Nephron progenitor cell (in vitro differentiated cells): Measurements from ENCODE around the gene RAPGEF2.
"Not testable (repeated sequence)": the region's sequence is repeated elsewhere in the genome, so short reads cannot be mapped to it uniquely, and the experiment has no call there.

Experiments used
- DNase-seq: peaks from one replicate; pipeline ENCODE4 v3.0.0; 2021
- H3K27ac Mint-ChIP-seq: 2 replicates; pipeline ENCODE4 v1.8.0; 2021; ENCODE audit warnings: mild to moderate bottlenecking, moderate library complexity, mixed read lengths
- H3K27me3 Mint-ChIP-seq: 2 replicates; pipeline ENCODE4 v1.8.0; 2021; ENCODE audit warnings: mild to moderate bottlenecking, low read depth, mixed read lengths; ENCODE audit not compliant: poor library complexity
- H3K36me3 Mint-ChIP-seq: 2 replicates; pipeline ENCODE4 v1.8.0; 2021; ENCODE audit warnings: low read depth, mixed read lengths
- H3K4me1 Mint-ChIP-seq: 2 replicates; pipeline ENCODE4 v1.8.0; 2021; ENCODE audit warnings: mixed read lengths
- H3K4me3 Mint-ChIP-seq: 2 replicates; pipeline ENCODE4 v1.8.0; 2021; ENCODE audit warnings: mild to moderate bottlenecking, moderate library complexity, mixed read lengths
- H3K9me3 Mint-ChIP-seq: 2 replicates; pipeline ENCODE4 v1.8.0; 2021; ENCODE audit warnings: mild to moderate bottlenecking, moderate library complexity, mixed read lengths
- TF ChIP-seq, protein P1 (sequence below): fragments of 200-600 bp; sonication (generic); IDR thresholded peaks from 2 replicates; pipeline ENCODE4 v1.5.0; 2021; ENCODE audit warnings: antibody characterized with exemption

RAPGEF2 gene

DNA sequence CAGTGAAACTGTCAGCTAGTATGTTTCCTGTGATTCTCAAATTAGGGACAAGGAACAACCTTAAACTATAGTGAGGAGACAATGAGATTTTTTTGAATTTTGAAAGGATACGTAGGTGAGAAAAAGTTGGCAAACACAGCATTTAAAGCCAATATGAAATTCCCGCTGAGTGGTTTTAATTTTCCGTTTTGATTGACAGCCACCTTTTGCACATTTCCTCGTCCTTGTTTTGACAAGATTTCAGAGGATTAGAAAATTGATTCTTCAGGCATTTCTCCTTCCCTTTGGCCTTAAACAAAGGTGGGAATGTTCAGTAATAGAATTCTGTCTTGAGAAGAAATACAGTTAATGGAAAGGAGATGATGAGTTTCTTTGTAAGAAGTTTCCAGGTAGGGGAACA is 52.2 kb downstream of the RAPGEF2 start:
- TF ChIP-seq, protein P1, sequence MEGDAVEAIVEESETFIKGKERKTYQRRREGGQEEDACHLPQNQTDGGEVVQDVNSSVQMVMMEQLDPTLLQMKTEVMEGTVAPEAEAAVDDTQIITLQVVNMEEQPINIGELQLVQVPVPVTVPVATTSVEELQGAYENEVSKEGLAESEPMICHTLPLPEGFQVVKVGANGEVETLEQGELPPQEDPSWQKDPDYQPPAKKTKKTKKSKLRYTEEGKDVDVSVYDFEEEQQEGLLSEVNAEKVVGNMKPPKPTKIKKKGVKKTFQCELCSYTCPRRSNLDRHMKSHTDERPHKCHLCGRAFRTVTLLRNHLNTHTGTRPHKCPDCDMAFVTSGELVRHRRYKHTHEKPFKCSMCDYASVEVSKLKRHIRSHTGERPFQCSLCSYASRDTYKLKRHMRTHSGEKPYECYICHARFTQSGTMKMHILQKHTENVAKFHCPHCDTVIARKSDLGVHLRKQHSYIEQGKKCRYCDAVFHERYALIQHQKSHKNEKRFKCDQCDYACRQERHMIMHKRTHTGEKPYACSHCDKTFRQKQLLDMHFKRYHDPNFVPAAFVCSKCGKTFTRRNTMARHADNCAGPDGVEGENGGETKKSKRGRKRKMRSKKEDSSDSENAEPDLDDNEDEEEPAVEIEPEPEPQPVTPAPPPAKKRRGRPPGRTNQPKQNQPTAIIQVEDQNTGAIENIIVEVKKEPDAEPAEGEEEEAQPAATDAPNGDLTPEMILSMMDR: no peak
- Mint-ChIP-seq H3K9me3 (no peaks in the 10 kb centered on the region), H3K27ac (no peak overlapping the region), H3K4me3 (no peak overlapping the region), H3K4me1 (peaks cover 39% of the 10 kb centered on the region), H3K36me3 (peaks cover 6% of the 10 kb centered on the region), H3K27me3 (peaks cover 2% of the 10 kb centered on the region)
- DNase-seq: no peak

DNA sequence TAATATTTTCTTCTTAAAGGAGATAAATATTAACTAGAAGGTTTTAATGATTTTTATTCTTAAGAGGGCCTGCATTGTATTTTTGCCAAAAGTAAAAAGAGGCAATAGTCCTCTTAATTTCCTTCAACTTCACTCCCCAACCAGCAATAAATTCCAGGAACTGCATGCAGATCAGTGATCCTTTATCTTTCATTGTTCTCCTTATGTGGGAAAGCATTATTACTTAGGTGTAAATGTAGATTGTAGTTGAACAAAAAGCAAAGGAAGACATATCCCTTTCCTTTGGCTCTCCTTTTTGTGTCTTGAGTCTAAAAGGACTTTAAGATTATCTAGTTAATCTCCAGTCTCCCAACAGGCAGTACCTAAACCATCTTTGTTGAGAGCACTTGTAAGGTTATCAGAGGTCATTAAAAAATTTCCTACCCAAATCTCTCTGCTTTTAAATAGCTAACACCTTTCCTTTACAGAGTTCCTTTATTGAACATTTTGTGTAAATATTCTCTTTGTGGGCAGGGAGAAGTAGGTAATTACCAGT is 55.3 kb downstream of the RAPGEF2 start:
- TF ChIP-seq, protein P1: no peak
- no peaks in the 10 kb centered on the region for H3K9me3 Mint-ChIP-seq
- H3K27me3 Mint-ChIP-seq: peaks cover 2% of the 10 kb centered on the region
- no peak for DNase-seq
- H3K27ac Mint-ChIP-seq: no peak overlapping the region
- H3K4me3 Mint-ChIP-seq: no peak overlapping the region
- H3K4me1 Mint-ChIP-seq: peaks cover 23% of the 10 kb centered on the region
- H3K36me3 Mint-ChIP-seq: no peaks in the 10 kb centered on the region

DNA sequence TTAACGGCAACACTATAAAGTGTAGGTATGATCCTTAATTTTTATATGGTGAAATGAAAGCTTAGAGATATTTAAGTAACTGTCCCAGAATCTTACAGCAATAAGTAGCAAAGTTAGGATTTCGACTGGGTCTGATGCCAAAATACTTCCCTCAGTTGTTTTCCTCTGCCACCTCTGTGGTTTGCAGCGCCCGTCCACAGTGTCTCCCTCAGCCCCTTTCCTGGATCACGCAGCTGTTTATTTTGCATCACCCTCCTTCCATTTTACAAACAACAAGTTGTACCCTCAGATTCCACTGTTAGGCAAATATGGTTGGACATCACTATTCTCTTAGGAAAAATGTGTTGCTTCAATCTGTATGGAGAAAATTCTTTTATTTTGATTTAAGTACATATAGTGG is 56.1 kb downstream of the RAPGEF2 start:
- DNase-seq: no peak
- Mint-ChIP-seq H3K4me3 (no peak overlapping the region), H3K9me3 (peaks cover 4% of the 10 kb centered on the region), H3K27me3 (peaks cover 2% of the 10 kb centered on the region), H3K4me1 (peaks cover 23% of the 10 kb centered on the region), H3K27ac (no peak overlapping the region), H3K36me3 (no peaks in the 10 kb centered on the region)
- TF ChIP-seq, protein P1: no peak

DNA sequence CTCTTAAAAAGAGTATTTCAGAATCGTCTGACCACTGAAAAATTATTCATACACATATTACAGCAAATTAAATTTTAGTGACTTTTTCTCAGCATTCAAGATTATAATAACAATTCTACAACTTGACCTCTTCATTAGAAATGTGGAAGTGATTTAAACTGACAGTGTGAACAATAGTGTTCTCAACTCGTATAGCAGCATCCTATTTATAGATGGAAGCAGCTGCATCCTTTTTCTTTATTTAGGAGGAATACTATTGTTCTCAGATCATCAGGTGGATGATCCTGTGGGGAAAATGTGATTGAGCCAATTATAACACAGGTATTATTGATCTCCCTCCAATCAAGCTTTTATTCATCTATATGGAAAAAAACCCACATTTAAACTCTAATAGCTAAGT is 56.7 kb downstream of the RAPGEF2 start:
- Mint-ChIP-seq H3K4me3 (no peak overlapping the region), H3K27me3 (peaks cover 2% of the 10 kb centered on the region), H3K27ac (no peak overlapping the region), H3K4me1 (peaks cover 23% of the 10 kb centered on the region), H3K9me3 (peaks cover 4% of the 10 kb centered on the region), H3K36me3 (no peaks in the 10 kb centered on the region)
- no peak for DNase-seq
- TF ChIP-seq, protein P1: no peak

DNA sequence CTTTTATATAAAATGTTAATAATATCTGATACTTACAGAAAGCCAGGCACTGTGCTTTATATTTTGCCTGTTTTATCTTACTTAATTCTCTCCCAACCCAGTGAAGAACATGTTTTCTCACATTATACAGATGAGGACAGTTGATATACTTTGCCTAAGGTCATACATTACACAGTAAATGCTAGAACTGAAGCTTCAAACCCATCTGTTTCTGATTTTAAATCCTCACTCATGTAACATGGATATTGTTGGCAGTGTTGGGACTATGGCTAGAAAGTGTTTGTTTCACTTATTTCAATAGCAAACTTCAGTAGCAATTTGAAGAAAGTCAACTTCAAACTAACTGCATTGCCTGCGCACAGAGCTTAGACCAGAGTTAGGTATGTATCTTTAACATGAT is 57.4 kb downstream of the RAPGEF2 start:
- DNase-seq: no peak
- Mint-ChIP-seq H3K27me3 (peaks cover 2% of the 10 kb centered on the region), H3K4me3 (no peak overlapping the region), H3K27ac (no peak overlapping the region), H3K9me3 (peaks cover 4% of the 10 kb centered on the region), H3K36me3 (no peaks in the 10 kb centered on the region), H3K4me1 (peaks cover 23% of the 10 kb centered on the region)
- TF ChIP-seq, protein P1: no peak

DNA sequence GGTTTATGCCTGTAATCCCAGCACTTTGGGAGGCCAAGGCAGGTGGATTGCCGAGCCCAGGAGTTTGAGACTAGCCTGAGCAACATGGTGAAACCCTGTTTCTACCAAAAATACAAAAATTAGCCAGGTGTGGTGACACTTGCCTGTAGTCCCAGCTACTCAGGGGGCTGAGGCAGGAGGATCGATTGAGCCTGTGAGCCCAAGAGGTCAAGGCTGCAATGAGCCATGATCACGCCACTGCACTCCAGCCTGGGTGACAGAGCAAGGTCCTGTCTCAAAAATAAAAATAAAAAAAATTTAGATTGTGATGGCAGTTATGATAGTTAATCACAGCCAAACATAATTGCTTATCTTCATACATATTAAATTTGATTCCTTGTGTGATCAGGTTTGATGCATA is 58.6 kb downstream of the RAPGEF2 start:
- H3K9me3 Mint-ChIP-seq, H3K27me3 Mint-ChIP-seq, H3K4me3 Mint-ChIP-seq, H3K27ac Mint-ChIP-seq, DNase-seq, H3K36me3 Mint-ChIP-seq: not testable (repeated sequence)
- H3K4me1 Mint-ChIP-seq: peaks cover 23% of the 10 kb centered on the region
